Thoracic aorta (tissue), 2 donors: ENCODE results near the gene PRLH. TPM values are rescaled to one million over a fixed set of nuclear protein-coding genes. Genes with fewer than 3 reads are reported as not detected.

Source experiments
- ATAC-seq: fragments of 150-250 bp; one replicate; pipeline ENCODE4 v1.8.0; 2017; ENCODE audit warnings: low read depth; ENCODE audit not compliant: insufficient number of reproducible peaks, low FRiP score
- DNase-seq: peaks from one replicate; pipeline ENCODE4 v3.0.0-alpha.2; 2020; ENCODE audit warnings: low spot score
- H3K27ac ChIP-seq, 2 donors: fragments of 200-600 bp; sonication (generic); 1 replicate in 1 of 2; 2 replicates in 1 of 2; pipeline ENCODE4 v1.5.1; 2016; ENCODE audit warnings: mild to moderate bottlenecking in 2 of 2, moderate library complexity in 2 of 2
- H3K27me3 ChIP-seq: fragments of 200-600 bp; sonication (generic); replicated peaks from 2 replicates; pipeline ENCODE4 v1.6.0; 2016; ENCODE audit warnings: mild to moderate bottlenecking; ENCODE audit not compliant: insufficient read depth
- H3K36me3 ChIP-seq: fragments of 200-600 bp; sonication (generic); one replicate; pipeline ENCODE4 v1.5.1; 2016
- H3K4me1 ChIP-seq, 2 donors: fragments of 200-600 bp; sonication (generic); 1 replicate in 1 of 2; 2 replicates in 1 of 2; pipeline versions ENCODE4 v1.5.1 to v1.6.0; 2016; ENCODE audit warnings: low read depth in 2 of 2, mild to moderate bottlenecking in 1 of 2; ENCODE audit not compliant: control insufficient read depth in 1 of 2
- H3K4me3 ChIP-seq: fragments of 200-600 bp; sonication (generic); 2 replicates; pipeline ENCODE4 v1.5.1; 2016; ENCODE audit warnings: mild to moderate bottlenecking
- H3K9me3 ChIP-seq: fragments of 200-600 bp; sonication (generic); 2 replicates; pipeline ENCODE4 v1.5.1; 2016
- total RNA-seq, 2 donors: library from RNA; depleted of rRNA; stranded (reverse); fragments of >200 nt; gene quantifications; one replicate each; pipeline versions ENCODE4 v1.1.0 to v1.2.3, GENCODE V29; 2016
- TF ChIP-seq, protein P1 (sequence below): fragments of 200-600 bp; sonication (generic); IDR thresholded peaks from one replicate; pipeline ENCODE4 v1.5.1; 2019; ENCODE audit warnings: antibody characterized with exemption

The PRLH gene
- total RNA-seq, 2 donors from 2014 or later = not detected

DNA sequence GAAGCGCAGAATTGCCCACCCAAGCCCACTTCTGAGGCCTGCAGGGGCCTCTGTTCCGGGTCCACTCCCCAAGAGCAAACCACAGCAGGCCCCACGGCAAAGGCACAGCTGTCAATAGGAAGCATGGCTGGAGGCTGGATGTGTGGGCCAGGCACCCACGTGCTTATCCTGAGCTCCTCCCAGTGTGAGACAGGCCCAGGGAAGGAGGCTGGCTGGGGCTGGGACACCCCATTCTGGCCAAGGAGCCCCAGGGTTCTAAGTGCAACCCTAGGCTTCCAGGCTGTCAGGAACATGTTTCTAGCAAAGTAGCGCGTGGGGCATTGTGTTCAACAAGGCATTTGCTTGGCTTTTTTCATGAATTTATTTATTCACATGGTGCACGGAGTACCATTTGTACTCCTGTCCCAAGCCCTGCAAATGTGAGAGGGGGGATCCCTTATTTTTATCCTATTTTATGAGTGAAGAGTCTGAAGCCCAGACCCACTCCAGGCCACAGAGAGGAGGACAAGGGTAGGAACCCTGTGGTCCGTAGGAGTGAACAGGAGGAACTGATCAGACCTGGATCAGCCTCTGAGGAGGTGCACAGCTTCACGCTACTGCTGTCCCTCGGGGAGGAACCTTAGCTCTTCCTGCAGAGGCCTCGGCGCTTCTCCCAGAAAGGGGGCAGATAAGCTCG lies 30.3 kb downstream of the PRLH start:
- Histone ChIP-seq H3K4me1 (peaks cover 18 to 68% of the 10 kb centered on the region in 2 donors), H3K27ac (peak overlapping the region; percentile 57 to 93), H3K4me3 (no peak overlapping the region), H3K36me3 (no peaks in the 10 kb centered on the region), H3K27me3 (no peaks in the 10 kb centered on the region), H3K9me3 (no peaks in the 10 kb centered on the region)
- TF ChIP-seq, protein P1, sequence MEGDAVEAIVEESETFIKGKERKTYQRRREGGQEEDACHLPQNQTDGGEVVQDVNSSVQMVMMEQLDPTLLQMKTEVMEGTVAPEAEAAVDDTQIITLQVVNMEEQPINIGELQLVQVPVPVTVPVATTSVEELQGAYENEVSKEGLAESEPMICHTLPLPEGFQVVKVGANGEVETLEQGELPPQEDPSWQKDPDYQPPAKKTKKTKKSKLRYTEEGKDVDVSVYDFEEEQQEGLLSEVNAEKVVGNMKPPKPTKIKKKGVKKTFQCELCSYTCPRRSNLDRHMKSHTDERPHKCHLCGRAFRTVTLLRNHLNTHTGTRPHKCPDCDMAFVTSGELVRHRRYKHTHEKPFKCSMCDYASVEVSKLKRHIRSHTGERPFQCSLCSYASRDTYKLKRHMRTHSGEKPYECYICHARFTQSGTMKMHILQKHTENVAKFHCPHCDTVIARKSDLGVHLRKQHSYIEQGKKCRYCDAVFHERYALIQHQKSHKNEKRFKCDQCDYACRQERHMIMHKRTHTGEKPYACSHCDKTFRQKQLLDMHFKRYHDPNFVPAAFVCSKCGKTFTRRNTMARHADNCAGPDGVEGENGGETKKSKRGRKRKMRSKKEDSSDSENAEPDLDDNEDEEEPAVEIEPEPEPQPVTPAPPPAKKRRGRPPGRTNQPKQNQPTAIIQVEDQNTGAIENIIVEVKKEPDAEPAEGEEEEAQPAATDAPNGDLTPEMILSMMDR = no peak
- DNase-seq (no peak), ATAC-seq (no peak)

GRCh38 chr2:237597196-237598145 lies 31.1 kb downstream of the PRLH start:
- TF ChIP-seq, protein P1 = no peak
- Histone ChIP-seq H3K27me3 (no peaks in the 10 kb centered on the region), H3K4me3 (no peak overlapping the region), H3K9me3 (no peaks in the 10 kb centered on the region), H3K36me3 (no peaks in the 10 kb centered on the region), H3K4me1 (peaks cover 18 to 69% of the 10 kb centered on the region in 2 donors), H3K27ac (peak overlapping the region; percentile 57 to 93)
- DNase-seq (no peak), ATAC-seq (no peak)

- TF ChIP-seq, protein P1 = no peak
- Histone ChIP-seq H3K4me3 (no peak overlapping the region), H3K36me3 (no peaks in the 10 kb centered on the region), H3K27me3 (no peaks in the 10 kb centered on the region), H3K4me1 (peaks cover 18 to 66% of the 10 kb centered on the region in 2 donors), H3K9me3 (no peaks in the 10 kb centered on the region), H3K27ac (peak overlapping the region; percentile 83 to 98)
- ATAC-seq (no peak), DNase-seq (no peak)
Observed at GRCh38 chr2:237598468-237599208, 32.3 kb downstream of the PRLH start.

- Histone ChIP-seq H3K9me3 (no peaks in the 10 kb centered on the region), H3K27me3 (no peaks in the 10 kb centered on the region), H3K27ac (peak overlapping the region; percentile 83 to 98), H3K36me3 (no peaks in the 10 kb centered on the region), H3K4me1 (peaks cover 16 to 56% of the 10 kb centered on the region in 2 donors), H3K4me3 (peak overlapping the region; percentile 56)
- ATAC-seq (no peak), DNase-seq (no peak)
- TF ChIP-seq, protein P1 = no peak
Observed at GRCh38 chr2:237599465-237600110, 33.2 kb downstream of the PRLH start.
